GM12891 (cell line): Measurements from ENCODE around the gene VPS37C.
"Not testable (repeated sequence)": the region's sequence is repeated elsewhere in the genome, so short reads cannot be mapped to it uniquely, and the experiment has no call there.

ENCODE experiments used
- POLR2A ChIP-seq: IDR thresholded peaks from 2 replicates; pipeline ENCODE4 v1.6.1; 2011; ENCODE audit warnings: low read depth, low read length, control low read depth
- POLR2AphosphoS5 ChIP-seq: IDR thresholded peaks from 2 replicates; pipeline ENCODE4 v1.6.1; 2011; ENCODE audit warnings: low read depth, low read length, control low read depth
- POU2F2 ChIP-seq: IDR thresholded peaks from 2 replicates; pipeline ENCODE4 v1.6.1; 2011; ENCODE audit warnings: low read depth, mild to moderate bottlenecking, control low read depth, low read length, moderate library complexity
- TAF1 ChIP-seq: IDR thresholded peaks from 2 replicates; pipeline ENCODE4 v1.6.1; 2011; ENCODE audit warnings: low read depth, low read length, control low read depth

DNA sequence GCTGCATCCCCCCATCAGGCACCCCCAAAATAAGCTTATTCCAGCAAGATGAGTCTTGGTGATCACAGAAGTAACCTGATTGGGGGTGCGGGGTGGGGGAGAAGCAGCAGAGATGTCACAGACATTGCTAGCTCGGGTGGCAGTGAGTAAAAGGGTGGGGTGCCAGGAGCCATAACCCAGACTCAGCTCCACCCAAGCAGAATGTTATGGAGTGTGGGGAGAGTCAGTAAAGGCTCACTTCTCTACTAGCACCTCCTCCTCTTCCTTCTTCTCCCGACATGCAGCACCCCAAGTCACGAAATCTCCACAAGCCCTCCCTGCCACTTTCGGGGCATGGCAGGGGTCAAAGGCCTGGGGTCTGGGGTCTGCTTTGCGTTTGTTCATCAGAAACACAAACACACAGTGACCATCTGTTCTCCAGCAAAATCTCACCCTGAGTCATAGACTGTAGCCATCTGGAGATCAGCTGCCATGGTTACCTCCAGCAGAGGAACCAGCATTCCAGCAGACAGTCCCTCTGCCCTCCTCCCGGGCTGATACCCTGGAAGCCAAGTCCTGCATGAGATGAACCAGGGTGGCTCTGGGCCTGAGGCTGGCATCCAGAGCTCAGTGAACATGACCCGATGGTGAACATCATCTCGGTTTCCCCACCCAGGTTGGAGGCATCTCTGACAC lies 46.5 kb upstream of the VPS37C start:
- not testable (repeated sequence) for TF ChIP-seq POLR2A, POLR2AphosphoS5, TAF1, POU2F2
